Measurements from ENCODE around the gene DHX9. TPM values are rescaled to one million over a fixed set of nuclear protein-coding genes. Genes with fewer than 3 reads are reported as not detected.

The DHX9 gene
- total and polyA plus RNA-seq, 2 of the 13 experiments (the other 11 are each of a cell fraction or from before 2014, with no cell fraction given) = 84.8 to 211 TPM

- TF ChIP-seq, protein P1, sequence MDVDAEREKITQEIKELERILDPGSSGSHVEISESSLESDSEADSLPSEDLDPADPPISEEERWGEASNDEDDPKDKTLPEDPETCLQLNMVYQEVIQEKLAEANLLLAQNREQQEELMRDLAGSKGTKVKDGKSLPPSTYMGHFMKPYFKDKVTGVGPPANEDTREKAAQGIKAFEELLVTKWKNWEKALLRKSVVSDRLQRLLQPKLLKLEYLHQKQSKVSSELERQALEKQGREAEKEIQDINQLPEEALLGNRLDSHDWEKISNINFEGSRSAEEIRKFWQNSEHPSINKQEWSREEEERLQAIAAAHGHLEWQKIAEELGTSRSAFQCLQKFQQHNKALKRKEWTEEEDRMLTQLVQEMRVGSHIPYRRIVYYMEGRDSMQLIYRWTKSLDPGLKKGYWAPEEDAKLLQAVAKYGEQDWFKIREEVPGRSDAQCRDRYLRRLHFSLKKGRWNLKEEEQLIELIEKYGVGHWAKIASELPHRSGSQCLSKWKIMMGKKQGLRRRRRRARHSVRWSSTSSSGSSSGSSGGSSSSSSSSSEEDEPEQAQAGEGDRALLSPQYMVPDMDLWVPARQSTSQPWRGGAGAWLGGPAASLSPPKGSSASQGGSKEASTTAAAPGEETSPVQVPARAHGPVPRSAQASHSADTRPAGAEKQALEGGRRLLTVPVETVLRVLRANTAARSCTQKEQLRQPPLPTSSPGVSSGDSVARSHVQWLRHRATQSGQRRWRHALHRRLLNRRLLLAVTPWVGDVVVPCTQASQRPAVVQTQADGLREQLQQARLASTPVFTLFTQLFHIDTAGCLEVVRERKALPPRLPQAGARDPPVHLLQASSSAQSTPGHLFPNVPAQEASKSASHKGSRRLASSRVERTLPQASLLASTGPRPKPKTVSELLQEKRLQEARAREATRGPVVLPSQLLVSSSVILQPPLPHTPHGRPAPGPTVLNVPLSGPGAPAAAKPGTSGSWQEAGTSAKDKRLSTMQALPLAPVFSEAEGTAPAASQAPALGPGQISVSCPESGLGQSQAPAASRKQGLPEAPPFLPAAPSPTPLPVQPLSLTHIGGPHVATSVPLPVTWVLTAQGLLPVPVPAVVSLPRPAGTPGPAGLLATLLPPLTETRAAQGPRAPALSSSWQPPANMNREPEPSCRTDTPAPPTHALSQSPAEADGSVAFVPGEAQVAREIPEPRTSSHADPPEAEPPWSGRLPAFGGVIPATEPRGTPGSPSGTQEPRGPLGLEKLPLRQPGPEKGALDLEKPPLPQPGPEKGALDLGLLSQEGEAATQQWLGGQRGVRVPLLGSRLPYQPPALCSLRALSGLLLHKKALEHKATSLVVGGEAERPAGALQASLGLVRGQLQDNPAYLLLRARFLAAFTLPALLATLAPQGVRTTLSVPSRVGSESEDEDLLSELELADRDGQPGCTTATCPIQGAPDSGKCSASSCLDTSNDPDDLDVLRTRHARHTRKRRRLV (CRISPR knock-in tag; IDR thresholded peaks at IDR 0.05) = 0 out of 2 replicates have a peak, but pooled peaks have one; percentile 37
- TF ChIP-seq GATAD1 (CRISPR knock-in tag; IDR thresholded peaks at IDR 0.05) = peak; percentile 60
- TF ChIP-seq, protein P2, sequence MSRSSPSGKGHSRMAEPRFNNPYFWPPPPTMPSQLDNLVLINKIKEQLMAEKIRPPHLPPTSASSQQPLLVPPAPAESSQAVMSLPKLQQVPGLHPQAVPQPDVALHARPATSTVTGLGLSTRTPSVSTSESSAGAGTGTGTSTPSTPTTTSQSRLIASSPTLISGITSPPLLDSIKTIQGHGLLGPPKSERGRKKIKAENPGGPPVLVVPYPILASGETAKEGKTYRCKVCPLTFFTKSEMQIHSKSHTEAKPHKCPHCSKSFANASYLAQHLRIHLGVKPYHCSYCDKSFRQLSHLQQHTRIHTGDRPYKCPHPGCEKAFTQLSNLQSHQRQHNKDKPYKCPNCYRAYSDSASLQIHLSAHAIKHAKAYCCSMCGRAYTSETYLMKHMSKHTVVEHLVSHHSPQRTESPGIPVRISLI (CRISPR knock-in tag; IDR thresholded peaks at IDR 0.05; ENCODE audit: borderline replicate concordance) = no peak
- no peak for TF ChIP-seq CENPT (CRISPR knock-in tag; IDR thresholded peaks at IDR 0.05; ENCODE audit: low read depth)
- TF ChIP-seq, protein P3, sequence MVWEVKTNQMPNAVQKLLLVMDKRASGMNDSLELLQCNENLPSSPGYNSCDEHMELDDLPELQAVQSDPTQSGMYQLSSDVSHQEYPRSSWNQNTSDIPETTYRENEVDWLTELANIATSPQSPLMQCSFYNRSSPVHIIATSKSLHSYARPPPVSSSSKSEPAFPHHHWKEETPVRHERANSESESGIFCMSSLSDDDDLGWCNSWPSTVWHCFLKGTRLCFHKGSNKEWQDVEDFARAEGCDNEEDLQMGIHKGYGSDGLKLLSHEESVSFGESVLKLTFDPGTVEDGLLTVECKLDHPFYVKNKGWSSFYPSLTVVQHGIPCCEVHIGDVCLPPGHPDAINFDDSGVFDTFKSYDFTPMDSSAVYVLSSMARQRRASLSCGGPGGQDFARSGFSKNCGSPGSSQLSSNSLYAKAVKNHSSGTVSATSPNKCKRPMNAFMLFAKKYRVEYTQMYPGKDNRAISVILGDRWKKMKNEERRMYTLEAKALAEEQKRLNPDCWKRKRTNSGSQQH (CRISPR knock-in tag; IDR thresholded peaks at IDR 0.05; ENCODE audit: low read depth) = no peak; the same call in 1 of the 2 replicates
- TF ChIP-seq ZNF101 (CRISPR knock-in tag; IDR thresholded peaks at IDR 0.05; ENCODE audit: borderline replicate concordance, low read depth) = no peak
- peak; percentile 72; the same call in 1 of the 2 replicates for TF ChIP-seq HOXA3 (CRISPR knock-in tag; IDR thresholded peaks at IDR 0.05)
- peak; percentile 72; the same call in 1 of the 2 replicates for TF ChIP-seq ZNF670 (CRISPR knock-in tag; IDR thresholded peaks at IDR 0.05; ENCODE audit: borderline replicate concordance)
- TF ChIP-seq ZNF768 (CRISPR knock-in tag; IDR thresholded peaks at IDR 0.05) = peak; percentile 66; the same call in 1 of the 2 replicates
- no peak for TF ChIP-seq ZNF816 (CRISPR knock-in tag; IDR thresholded peaks at IDR 0.05; ENCODE audit: borderline replicate concordance)
- 0 out of 2 replicates have a peak, but pooled peaks have one; percentile 9 for TF ChIP-seq CBX5 (CRISPR knock-in tag; IDR thresholded peaks at IDR 0.05; ENCODE audit: borderline replicate concordance)
- TF ChIP-seq ZNF460 (CRISPR knock-in tag; IDR thresholded peaks at IDR 0.05; ENCODE audit: borderline replicate concordance) = peak; percentile 21; the same call in 1 of the 2 replicates
- TF ChIP-seq SALL2 (CRISPR knock-in tag; IDR thresholded peaks at IDR 0.05) = peak; percentile 89; the same call in 1 of the 2 replicates
- TF ChIP-seq ZNF280D (CRISPR knock-in tag; IDR thresholded peaks at IDR 0.05) = peak; percentile 44; the same call in 1 of the 2 replicates
- peak; percentile 58; the same call in 1 of the 2 replicates for TF ChIP-seq NCOR1 (IDR thresholded peaks at IDR 0.05; ENCODE audit: borderline replicate concordance, low read length)
These were observed at the start of gene DHX9 (continued) for GRCh38 chr1:182839209-182840066.
